GM19463 (cell line): ENCODE measurements around the gene SIVA1.
A peak's percentile ranks its signal among the peaks of the same experiment; 100 is the strongest.

Experiments
- ATAC-seq: cut with Tn5 transposase; IDR thresholded peaks from one replicate; pipeline ENCODE4 v1.9.1; 2021; ENCODE audit warnings: mild to moderate bottlenecking, moderate library complexity; ENCODE audit not compliant: unreplicated experiment

The SIVA1 gene

DNA sequence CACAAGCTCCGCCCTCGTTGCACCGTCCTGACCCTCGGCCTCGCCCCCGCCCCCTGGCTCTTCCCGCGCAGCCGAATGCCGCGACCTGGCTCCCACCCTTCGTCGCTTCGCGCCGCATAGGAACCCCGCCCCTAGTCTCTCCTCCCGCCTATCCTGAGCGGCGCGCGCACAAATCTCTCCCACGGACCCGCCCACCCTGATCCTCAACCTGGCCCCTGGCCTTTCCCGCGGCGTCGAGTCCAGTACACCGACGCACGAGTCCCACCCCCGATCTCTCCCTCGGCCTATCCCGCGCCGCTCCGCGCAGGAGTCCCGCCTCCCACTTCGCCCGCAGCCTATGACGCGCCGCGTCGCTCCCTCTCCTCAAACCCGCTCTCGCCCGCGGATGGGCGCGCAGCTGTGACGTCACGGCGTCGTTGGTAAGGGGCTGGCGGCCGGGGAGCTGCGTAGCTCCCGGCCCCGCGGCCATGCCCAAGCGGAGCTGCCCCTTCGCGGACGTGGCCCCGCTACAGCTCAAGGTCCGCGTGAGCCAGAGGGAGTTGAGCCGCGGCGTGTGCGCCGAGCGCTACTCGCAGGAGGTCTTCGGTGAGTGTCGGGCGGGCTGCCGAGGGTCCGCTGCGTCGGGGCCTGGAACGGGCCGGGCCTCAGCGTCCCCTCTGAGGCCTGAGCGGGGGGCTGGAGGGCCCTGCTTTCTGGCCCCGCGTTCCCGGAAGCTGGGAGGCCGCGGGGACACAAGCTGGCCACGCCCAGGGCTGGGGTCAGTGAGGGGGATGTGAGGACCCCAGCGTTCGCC, at the start of gene SIVA1:
SIVA1 (plus strand) TSS at position 413 of the 793 bp plus-strand sequence; CDS start at position 468, 55 bp downstream.
- ATAC-seq = peak; percentile 91

- ATAC-seq = no peak
Measured at GRCh38 chr14:104703269-104703668, 49.7 kb upstream of the SIVA1 start.

DNA sequence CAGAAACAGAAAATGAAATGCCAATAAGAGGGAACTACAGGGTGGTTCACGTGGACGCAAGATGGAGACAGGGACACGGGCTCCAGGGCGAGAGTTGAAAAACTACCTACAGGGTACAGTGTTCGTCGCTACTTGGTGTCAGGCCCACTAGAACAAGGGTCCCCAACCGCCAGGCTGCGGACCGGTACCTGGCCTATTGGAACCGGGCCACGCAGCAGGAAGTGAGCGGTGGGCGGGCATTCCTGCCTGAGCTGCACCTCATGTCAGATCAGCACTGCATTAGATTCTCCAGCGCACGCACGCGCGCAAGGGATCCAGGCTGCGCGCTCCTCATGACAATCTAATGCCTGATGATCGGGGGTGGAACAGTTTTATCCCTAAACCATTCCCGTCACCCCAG, 48.7 kb upstream of the SIVA1 start:
- ATAC-seq = no peak

GRCh38 chr14:104705340-104706047, 47.5 kb upstream of the SIVA1 start:
- ATAC-seq = no peak

GRCh38 chr14:104706733-104707607, 46.0 kb upstream of the SIVA1 start:
- ATAC-seq = no peak

DNA sequence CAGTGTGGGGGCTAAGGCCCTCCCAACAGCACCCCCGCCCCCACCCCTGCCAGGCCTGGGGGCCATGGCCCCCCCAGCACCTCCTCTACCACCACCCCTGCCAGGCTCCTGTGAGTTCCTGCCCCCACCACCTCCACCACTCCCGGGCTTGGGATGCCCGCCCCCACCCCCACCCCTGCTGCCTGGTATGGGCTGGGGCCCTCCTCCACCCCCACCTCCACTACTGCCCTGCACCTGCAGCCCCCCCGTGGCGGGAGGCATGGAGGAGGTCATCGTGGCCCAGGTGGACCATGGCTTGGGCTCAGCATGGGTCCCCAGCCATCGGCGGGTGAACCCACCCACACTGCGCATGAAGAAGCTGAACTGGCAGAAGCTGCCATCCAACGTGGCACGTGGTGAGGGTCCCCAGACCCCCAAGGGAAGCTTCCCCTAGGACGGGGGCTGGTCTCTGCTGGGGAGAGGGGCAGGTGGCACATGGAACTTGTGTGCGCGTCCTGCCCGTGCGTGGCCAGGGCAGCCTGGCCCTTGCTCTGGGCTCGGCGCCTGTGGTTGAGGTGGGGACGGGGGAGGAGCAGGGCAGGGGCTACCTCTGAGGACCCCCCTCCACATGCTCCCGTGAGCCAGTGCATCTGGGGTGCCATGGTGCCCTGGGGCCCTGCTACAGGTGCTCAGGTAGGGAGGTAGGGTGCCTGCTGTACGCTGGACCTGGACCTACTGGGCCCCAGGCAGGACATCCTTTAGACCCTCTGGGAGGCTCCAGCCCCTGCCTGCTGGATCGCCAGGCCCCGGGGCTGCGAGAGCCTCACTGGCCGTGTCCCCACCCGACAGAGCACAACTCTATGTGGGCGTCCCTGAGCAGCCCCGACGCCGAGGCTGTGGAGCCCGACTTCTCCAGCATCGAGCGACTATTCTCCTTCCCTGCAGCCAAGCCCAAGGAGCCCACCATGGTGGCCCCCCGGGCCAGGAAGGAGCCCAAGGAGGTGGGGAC, 45.0 kb upstream of the SIVA1 start:
- no peak for ATAC-seq

DNA sequence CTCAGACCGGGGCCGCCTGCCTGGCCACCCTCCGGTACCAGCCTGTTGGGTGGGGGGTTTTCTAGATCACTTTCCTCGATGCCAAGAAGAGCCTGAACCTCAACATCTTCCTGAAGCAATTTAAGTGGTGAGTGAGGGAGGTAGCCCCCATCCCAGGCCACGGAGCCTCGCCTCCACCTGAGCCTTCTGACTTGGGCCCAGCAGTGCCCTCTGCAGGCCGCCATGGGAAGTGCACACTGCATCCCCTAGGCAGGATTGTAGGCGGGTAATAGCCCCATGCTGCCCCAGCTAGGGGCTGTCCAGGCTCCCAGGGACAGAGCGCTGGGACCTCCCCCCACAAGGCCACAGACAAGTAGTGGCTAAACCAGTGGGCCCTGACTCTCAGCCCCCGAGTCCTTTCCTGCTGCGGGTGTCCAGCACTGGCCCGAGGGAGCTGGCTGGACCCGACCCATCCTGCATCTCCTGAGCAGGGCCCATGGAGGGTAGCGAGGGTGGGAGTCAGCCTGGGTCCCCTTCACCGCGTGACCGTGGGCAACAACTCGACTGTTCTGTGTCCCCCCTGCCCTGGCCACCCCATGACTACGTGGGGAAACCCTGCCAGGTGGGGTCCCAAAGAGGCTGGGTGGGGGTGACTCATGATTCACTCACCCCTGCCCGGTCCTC, 44.2 kb upstream of the SIVA1 start:
- ATAC-seq = no peak

- ATAC-seq = no peak
Measured at GRCh38 chr14:104709387-104710039, 43.4 kb upstream of the SIVA1 start.

- no peak for ATAC-seq
Measured at GRCh38 chr14:104710071-104710735, 42.7 kb upstream of the SIVA1 start.

DNA sequence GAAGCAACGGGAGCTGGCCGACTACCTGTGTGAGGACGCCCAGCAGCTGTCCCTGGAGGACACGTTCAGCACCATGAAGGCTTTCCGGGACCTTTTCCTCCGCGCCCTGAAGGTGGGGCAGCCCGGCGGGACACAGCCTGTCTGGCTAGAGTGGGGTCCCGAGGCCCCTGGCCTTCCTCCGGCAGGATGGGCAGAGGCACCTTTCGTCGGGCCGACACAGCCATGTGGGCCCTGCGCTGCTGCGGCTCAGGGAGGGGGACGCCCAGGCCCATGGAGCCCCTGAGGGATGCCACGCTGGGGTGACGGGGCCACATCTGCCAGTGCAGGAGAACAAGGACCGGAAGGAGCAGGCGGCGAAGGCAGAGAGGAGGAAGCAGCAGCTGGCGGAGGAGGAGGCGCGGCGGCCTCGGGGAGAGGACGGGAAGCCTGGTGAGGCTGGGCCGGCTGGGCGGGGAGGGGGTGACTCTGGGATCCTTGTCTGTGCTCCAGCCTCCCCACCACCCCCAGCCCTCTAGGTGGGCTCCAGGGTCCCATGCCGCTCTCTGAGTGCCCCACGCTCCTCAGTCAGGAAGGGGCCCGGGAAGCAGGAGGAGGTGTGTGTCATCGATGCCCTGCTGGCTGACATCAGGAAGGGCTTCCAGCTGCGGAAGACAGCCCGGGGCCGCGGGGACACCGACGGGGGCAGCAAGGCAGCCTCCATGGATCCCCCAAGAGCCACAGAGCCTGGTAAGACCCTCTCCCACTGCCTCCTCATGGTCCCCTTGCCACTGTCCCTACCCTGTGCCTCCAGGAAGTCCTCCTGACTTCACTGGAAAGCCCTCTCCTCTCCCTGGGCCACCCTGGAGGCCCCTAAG, 39.8 kb upstream of the SIVA1 start:
- no peak for ATAC-seq

- no peak for ATAC-seq
Measured at GRCh38 chr14:104714066-104714465, 38.9 kb upstream of the SIVA1 start.

- ATAC-seq = no peak
Measured at GRCh38 chr14:104714681-104715080, 38.3 kb upstream of the SIVA1 start.

DNA sequence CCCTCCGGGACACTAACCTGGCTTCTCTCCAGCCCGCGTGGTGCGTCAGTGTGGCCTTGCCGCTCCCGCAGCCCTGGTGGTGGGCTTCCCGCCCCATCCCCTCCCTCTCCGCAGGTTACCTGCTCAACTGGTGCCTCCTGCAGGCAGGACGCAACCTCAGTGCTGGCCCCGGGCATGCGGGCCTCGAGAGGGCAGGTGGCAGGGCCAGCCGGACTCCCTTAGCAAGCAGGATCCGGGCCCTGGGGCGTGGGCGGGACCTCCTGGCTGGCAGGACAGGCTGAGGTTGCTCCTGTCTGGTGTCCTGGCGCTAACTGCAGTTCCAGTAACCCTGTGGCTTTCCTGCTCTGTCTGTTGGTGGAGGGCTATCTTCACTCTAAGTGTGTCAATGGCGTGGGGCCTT, 37.5 kb upstream of the SIVA1 start:
- ATAC-seq = no peak

DNA sequence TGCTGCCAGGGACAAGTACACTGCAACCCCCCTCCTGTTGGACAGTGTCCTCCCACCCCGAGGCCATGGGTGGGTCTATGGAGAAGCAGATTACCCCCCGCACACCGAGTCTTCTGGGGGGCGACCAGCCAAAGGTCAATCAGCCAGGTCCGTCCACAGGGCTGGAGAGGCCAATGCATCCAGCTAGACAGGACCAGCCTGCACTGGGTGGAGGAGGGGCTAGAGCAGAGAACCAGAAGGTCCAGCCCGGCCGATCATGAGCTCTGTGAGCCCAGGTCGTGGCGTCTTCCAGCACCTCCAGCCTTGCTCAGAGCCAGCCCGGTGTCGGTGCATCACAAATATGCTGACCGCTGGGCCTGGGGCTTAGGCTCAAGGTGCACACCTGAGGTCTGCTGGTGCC, 37.1 kb upstream of the SIVA1 start:
- no peak for ATAC-seq

- no peak for ATAC-seq
Measured at GRCh38 chr14:104717137-104717536, 35.8 kb upstream of the SIVA1 start.

- ATAC-seq = no peak
Measured at GRCh38 chr14:104717646-104718045, 35.3 kb upstream of the SIVA1 start.

DNA sequence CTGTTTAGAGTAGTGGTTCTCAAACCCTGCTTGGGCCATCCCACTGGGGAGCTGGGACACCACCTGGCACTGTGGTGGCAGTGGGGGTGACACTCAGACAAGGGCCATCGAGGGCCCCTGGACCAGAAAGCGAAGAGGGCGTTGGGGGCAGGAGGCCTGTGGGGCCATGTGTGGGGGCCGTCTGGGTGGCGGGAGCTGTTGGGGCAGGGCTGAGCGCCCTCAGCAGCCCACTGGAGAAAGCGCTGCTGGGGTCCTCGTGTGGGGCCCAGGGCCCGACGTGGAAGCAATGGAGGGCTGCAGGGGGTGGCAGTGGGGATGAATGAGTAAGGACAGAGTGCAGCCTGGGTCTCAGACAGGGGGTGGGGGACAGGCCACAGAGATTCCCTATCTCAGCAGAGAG, 34.8 kb upstream of the SIVA1 start:
- no peak for ATAC-seq

DNA sequence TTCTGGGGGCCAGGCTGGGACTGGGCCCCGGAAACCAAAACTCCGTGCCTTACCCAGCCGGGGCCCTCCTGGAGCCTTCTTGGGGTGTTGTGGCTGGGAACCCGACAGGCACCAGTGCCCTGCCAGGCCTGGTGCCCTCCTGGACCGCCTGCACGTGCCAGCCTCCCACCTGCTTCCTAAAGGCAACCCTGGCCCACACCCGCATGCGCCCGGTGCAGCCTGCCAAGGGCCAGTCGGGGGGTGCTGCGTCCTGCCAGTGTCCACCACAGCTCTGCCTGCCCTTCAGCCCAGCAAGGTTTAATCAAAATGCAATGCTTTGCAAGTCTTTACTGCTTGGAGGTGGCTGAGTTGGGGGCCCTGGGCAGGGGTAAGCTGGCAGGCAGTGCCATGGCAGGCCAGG, 34.1 kb upstream of the SIVA1 start:
- no peak for ATAC-seq
